HG02884 (cell line): ENCODE data around the gene GOSR1.
"Not testable (repeated sequence)": the region's sequence is repeated elsewhere in the genome, so short reads cannot be mapped to it uniquely, and the experiment has no call there.

ENCODE experiments used
- ATAC-seq: cut with Tn5 transposase; IDR thresholded peaks from one replicate; pipeline ENCODE4 v1.9.1; 2021; ENCODE audit warnings: mild to moderate bottlenecking, moderate library complexity; ENCODE audit not compliant: unreplicated experiment

Gene GOSR1

GRCh38 chr17:30503558-30503957 is 26.4 kb downstream of the GOSR1 start:
- no peak for ATAC-seq

- no peak for ATAC-seq
Observed at GRCh38 chr17:30505868-30506417, 28.7 kb downstream of the GOSR1 start.

GRCh38 chr17:30506481-30506880 is 29.3 kb downstream of the GOSR1 start:
- no peak for ATAC-seq

- ATAC-seq = no peak
Observed at GRCh38 chr17:30513346-30513745, 36.1 kb downstream of the GOSR1 start.

GRCh38 chr17:30514895-30515596 is 37.8 kb downstream of the GOSR1 start:
- ATAC-seq = no peak

GRCh38 chr17:30517786-30518185 is 40.6 kb downstream of the GOSR1 start:
- ATAC-seq = no peak

GRCh38 chr17:30519166-30519565 is 42.0 kb downstream of the GOSR1 start:
- no peak for ATAC-seq

GRCh38 chr17:30519707-30520106 is 42.5 kb downstream of the GOSR1 start:
- ATAC-seq = no peak

- no peak for ATAC-seq
Observed at GRCh38 chr17:30520436-30520835, 43.2 kb downstream of the GOSR1 start.

GRCh38 chr17:30520882-30521281 is 43.7 kb downstream of the GOSR1 start:
- no peak for ATAC-seq

- no peak for ATAC-seq
Observed at GRCh38 chr17:30521766-30522165, 44.6 kb downstream of the GOSR1 start.

GRCh38 chr17:30523236-30523635 is 46.0 kb downstream of the GOSR1 start:
- not testable (repeated sequence) for ATAC-seq

- ATAC-seq = no peak
Observed at GRCh38 chr17:30524847-30525246, 47.6 kb downstream of the GOSR1 start.

GRCh38 chr17:30526401-30526800 is 49.2 kb downstream of the GOSR1 start:
- ATAC-seq = no peak

- not testable (repeated sequence) for ATAC-seq
Observed at GRCh38 chr17:30528701-30529100, 51.5 kb downstream of the GOSR1 start.

- ATAC-seq = no peak
Observed at GRCh38 chr17:30530346-30531025, 53.3 kb downstream of the GOSR1 start.

GRCh38 chr17:30532871-30533270 is 55.7 kb downstream of the GOSR1 start:
- no peak for ATAC-seq

GRCh38 chr17:30534298-30534697 is 57.1 kb downstream of the GOSR1 start:
- no peak for ATAC-seq

- no peak for ATAC-seq
Observed at GRCh38 chr17:30534938-30535921, 58.0 kb downstream of the GOSR1 start.

- not testable (repeated sequence) for ATAC-seq
Observed at GRCh38 chr17:30536846-30537245, 59.6 kb downstream of the GOSR1 start.

GRCh38 chr17:30537667-30538066 is 60.5 kb downstream of the GOSR1 start:
- not testable (repeated sequence) for ATAC-seq
